HL-60 (cell line): ENCODE measurements around the gene SLC10A3.

Experiments used
- DNase-seq, 2 experiments: peaks; one replicate each; pipeline ENCODE4 v3.0.0-alpha.2; 2010 to 2020; ENCODE audit warnings: low read depth in 1 of 2, low spot score in 1 of 2
- H3K27ac ChIP-seq: fragments of 250-450 bp; sonication (Bioruptor Pico); replicated peaks from 2 replicates; pipeline ENCODE4 v1.5.1; 2020; ENCODE audit warnings: mild to moderate bottlenecking, moderate library complexity
- H3K27me3 ChIP-seq: fragments of 250-450 bp; sonication (Bioruptor Pico); 2 replicates; pipeline ENCODE4 v1.5.1; 2021; ENCODE audit warnings: mild to moderate bottlenecking, moderate library complexity; ENCODE audit not compliant: insufficient read depth, poor library complexity, severe bottlenecking
- H3K4me3 ChIP-seq: replicated peaks from 2 replicates; pipeline ENCODE4 v1.5.1; 2011; ENCODE audit warnings: mild to moderate bottlenecking, control low read depth, low read length; ENCODE audit not compliant: insufficient read depth
- CTCF ChIP-seq: IDR thresholded peaks from one replicate; pipeline ENCODE4 v1.5.1; 2011; ENCODE audit warnings: low read length, control low read depth, inconsistent platforms; ENCODE audit not compliant: insufficient read depth
- GABPA ChIP-seq: IDR thresholded peaks from 2 replicates; pipeline ENCODE4 v1.6.1; 2012; ENCODE audit warnings: low read depth
- POLR2AphosphoS5 ChIP-seq: IDR thresholded peaks from 2 replicates; pipeline ENCODE4 v1.6.1; 2012; ENCODE audit warnings: low read depth
- REST ChIP-seq: IDR thresholded peaks from 2 replicates; pipeline ENCODE4 v1.6.1; 2012; ENCODE audit warnings: low read depth; ENCODE audit not compliant: insufficient replicate concordance
- SPI1 ChIP-seq: IDR thresholded peaks from 2 replicates; pipeline ENCODE4 v1.6.1; 2012; ENCODE audit warnings: low read depth, mild to moderate bottlenecking, borderline replicate concordance

The SLC10A3 gene

GRCh38 chrX:154470434-154470833 is 20.0 kb downstream of the SLC10A3 start:
- H3K27me3 ChIP-seq, result no peaks in the 10 kb centered on the region
- no peak overlapping the region for H3K27ac ChIP-seq
- DNase-seq, result no peak
- no peak overlapping the region for H3K4me3 ChIP-seq
- TF ChIP-seq CTCF (no peak), POLR2AphosphoS5 (no peak), GABPA (no peak), SPI1 (no peak), REST (no peak)

GRCh38 chrX:154469880-154470279 is 20.5 kb downstream of the SLC10A3 start:
- TF ChIP-seq SPI1 (no peak), REST (no peak), CTCF (no peak)
- Histone ChIP-seq H3K27ac (no peak overlapping the region), H3K4me3 (no peak overlapping the region), H3K27me3 (no peaks in the 10 kb centered on the region)
- no peak for DNase-seq

GRCh38 chrX:154469114-154469513 is 21.3 kb downstream of the SLC10A3 start:
- Histone ChIP-seq H3K27me3 (no peaks in the 10 kb centered on the region), H3K4me3 (no peak overlapping the region), H3K27ac (no peak overlapping the region)
- DNase-seq, result no peak
- TF ChIP-seq REST (no peak), POLR2AphosphoS5 (no peak), SPI1 (no peak), GABPA (no peak), CTCF (no peak)
